Sigmoid colon (tissue), 4 donors: ENCODE measurements around the gene TECTA.

Experiments
- EP300 ChIP-seq, 4 donors: sonication (generic); formaldehyde crosslinking; IDR thresholded peaks; one replicate each; pipeline ENCODE4 v1.6.1; 2017; ENCODE audit warnings: antibody characterized with exemption in 4 of 4
- POLR2A ChIP-seq, 2 donors: fragments of 450-650 bp; IDR thresholded peaks; one replicate each; pipeline ENCODE4 v1.6.1; 2016; ENCODE audit warnings: antibody characterized with exemption in 2 of 2, mild to moderate bottlenecking in 2 of 2, moderate library complexity in 2 of 2
- POLR2AphosphoS5 ChIP-seq, 4 donors: sonication (generic); formaldehyde crosslinking; IDR thresholded peaks; one replicate each; pipeline ENCODE4 v1.6.1; 2017; ENCODE audit warnings: antibody characterized with exemption in 4 of 4
- TF ChIP-seq, protein P1 (sequence below), 4 experiments: fragments of 450-650 bp in 3 of 4; fragments of 200-600 bp in 1 of 4; IDR thresholded peaks; one replicate each; pipeline ENCODE4 v1.5.1; 2016 to 2019; ENCODE audit warnings: antibody characterized with exemption in 4 of 4, mild to moderate bottlenecking in 3 of 4, moderate library complexity in 2 of 4

DNA sequence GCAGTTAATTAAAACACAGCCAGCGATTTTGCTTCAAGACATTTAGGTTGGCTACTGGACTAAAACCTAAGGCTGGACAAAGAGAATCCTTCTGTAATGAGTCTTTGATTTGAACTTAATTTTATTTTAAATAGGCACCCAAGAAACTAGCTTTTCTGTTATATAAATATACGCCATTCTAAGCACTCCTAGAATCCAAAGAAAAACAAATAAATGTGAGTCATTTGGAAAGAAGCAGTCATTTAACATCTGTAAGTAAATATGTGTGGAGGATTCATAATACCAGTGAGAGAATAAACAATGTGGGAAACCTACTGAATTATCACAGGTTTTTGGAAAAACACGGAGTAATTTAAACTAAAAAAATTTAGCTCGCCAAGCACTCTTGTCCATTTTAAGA lies 1.2 kb upstream of the TECTA start:
- TF ChIP-seq, protein P1, sequence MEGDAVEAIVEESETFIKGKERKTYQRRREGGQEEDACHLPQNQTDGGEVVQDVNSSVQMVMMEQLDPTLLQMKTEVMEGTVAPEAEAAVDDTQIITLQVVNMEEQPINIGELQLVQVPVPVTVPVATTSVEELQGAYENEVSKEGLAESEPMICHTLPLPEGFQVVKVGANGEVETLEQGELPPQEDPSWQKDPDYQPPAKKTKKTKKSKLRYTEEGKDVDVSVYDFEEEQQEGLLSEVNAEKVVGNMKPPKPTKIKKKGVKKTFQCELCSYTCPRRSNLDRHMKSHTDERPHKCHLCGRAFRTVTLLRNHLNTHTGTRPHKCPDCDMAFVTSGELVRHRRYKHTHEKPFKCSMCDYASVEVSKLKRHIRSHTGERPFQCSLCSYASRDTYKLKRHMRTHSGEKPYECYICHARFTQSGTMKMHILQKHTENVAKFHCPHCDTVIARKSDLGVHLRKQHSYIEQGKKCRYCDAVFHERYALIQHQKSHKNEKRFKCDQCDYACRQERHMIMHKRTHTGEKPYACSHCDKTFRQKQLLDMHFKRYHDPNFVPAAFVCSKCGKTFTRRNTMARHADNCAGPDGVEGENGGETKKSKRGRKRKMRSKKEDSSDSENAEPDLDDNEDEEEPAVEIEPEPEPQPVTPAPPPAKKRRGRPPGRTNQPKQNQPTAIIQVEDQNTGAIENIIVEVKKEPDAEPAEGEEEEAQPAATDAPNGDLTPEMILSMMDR (IDR thresholded peaks at IDR 0.05) = no peak
- TF ChIP-seq POLR2A (IDR thresholded peaks at IDR 0.05) (no peak), POLR2AphosphoS5 (IDR thresholded peaks at IDR 0.05) (no peak), EP300 (IDR thresholded peaks at IDR 0.05) (no peak)
